PC-3 (cell line): Measurements from ENCODE around the gene PAPOLG. TPM values are rescaled to one million over a fixed set of nuclear protein-coding genes. Genes with fewer than 3 reads are reported as not detected.

Experiments used
- ATAC-seq: fragments of 200-7000 bp; cut with Tn5 transposase; 2 replicates; pipeline ENCODE4 v1.9.1; 2020; ENCODE audit warnings: mild to moderate bottlenecking, moderate library complexity
- BruUV-seq: library from RNA; stranded (reverse); fragments of 400-500 nt; replicated peaks from 2 replicates; lab custom pipeline; 2021; lab: Mats Ljungman, UMichigan
- CTCF ChIA-PET: fragments of 300-600 bp; sonication (Branson Sonifier 250); formaldehyde crosslinking; loops from one replicate; lab custom pipeline; 2022; ENCODE audit warnings: antibody characterized with exemption; lab: Charles Lee
- POLR2A ChIA-PET: fragments of 300-600 bp; sonication (Branson Sonifier 250); formaldehyde crosslinking; loops from one replicate; lab custom pipeline; 2022; ENCODE audit warnings: antibody characterized with exemption; ENCODE audit not compliant: unreplicated experiment; lab: Charles Lee
- DNase-seq: peaks from one replicate; pipeline ENCODE4 v3.0.0-alpha.2; 2015
- H2AFZ ChIP-seq: fragments of 300-600 bp; sonication (generic); 2 replicates; pipeline ENCODE4 v1.6.0; 2016; ENCODE audit warnings: antibody characterized with exemption, low read length
- H3F3A ChIP-seq: fragments of 300-600 bp; sonication (generic); one replicate; pipeline ENCODE4 v1.6.0; 2017; ENCODE audit warnings: antibody characterized with exemption, low read length, control low read depth, mild to moderate bottlenecking; ENCODE audit not compliant: unreplicated experiment
- H3K27ac ChIP-seq: fragments of 300-600 bp; sonication (generic); 2 replicates; pipeline ENCODE4 v1.5.1; 2016; ENCODE audit warnings: mild to moderate bottlenecking, low read length
- H3K27me3 ChIP-seq: fragments of 300-600 bp; sonication (generic); 2 replicates; pipeline ENCODE4 v1.6.1; 2016; ENCODE audit warnings: low read length, mixed read lengths
- H3K36me3 ChIP-seq: fragments of 300-600 bp; sonication (generic); 2 replicates; pipeline ENCODE4 v1.6.1; 2016; ENCODE audit warnings: low read depth, mixed run types, low read length, mixed read lengths
- H3K4me1 ChIP-seq: fragments of 300-600 bp; sonication (generic); 2 replicates; pipeline ENCODE4 v1.5.1; 2016; ENCODE audit warnings: low read length; ENCODE audit not compliant: insufficient read depth
- H3K4me2 ChIP-seq: fragments of 300-600 bp; sonication (generic); 2 replicates; pipeline ENCODE4 v1.6.0; 2016; ENCODE audit warnings: low read length
- H3K4me3 ChIP-seq: fragments of 300-600 bp; sonication (generic); 2 replicates; pipeline ENCODE4 v1.5.1; 2016; ENCODE audit warnings: mild to moderate bottlenecking, low read length, mixed read lengths
- H3K79me2 ChIP-seq: fragments of 300-600 bp; sonication (generic); 2 replicates; pipeline ENCODE4 v1.6.1; 2017; ENCODE audit warnings: low read length, mixed read lengths
- H3K9ac ChIP-seq: fragments of 300-600 bp; sonication (generic); 2 replicates; pipeline ENCODE4 v1.6.0; 2016; ENCODE audit warnings: mild to moderate bottlenecking, low read length
- H3K9me2 ChIP-seq: fragments of 300-600 bp; sonication (generic); replicated peaks from 2 replicates; pipeline ENCODE4 v1.6.1; 2016; ENCODE audit warnings: mixed run types, low read length, mixed read lengths
- H3K9me3 ChIP-seq: fragments of 300-600 bp; sonication (generic); 2 replicates; pipeline ENCODE4 v1.6.1; 2016; ENCODE audit warnings: low read length, mixed read lengths
- H4K20me1 ChIP-seq: fragments of 300-600 bp; sonication (generic); 2 replicates; pipeline ENCODE4 v1.6.1; 2016; ENCODE audit warnings: low read length, mixed read lengths
- CTCF ChIP-seq: fragments of 300-600 bp; sonication (generic); conservative IDR thresholded peaks from 2 replicates; pipeline ENCODE4 v1.5.1; 2017; ENCODE audit warnings: antibody characterized with exemption, low read depth, mild to moderate bottlenecking, low read length
- EZH2 ChIP-seq: fragments of 300-600 bp; sonication (generic); IDR thresholded peaks from one replicate; pipeline ENCODE4 v1.6.1; 2017; ENCODE audit warnings: antibody characterized with exemption, mild to moderate bottlenecking, low read length; ENCODE audit not compliant: unreplicated experiment
- EZH2phosphoT487 ChIP-seq: fragments of 300-600 bp; sonication (generic); IDR thresholded peaks from 2 replicates; pipeline ENCODE4 v1.6.1; 2018; ENCODE audit warnings: mild to moderate bottlenecking, antibody characterized with exemption, low read length, borderline replicate concordance
- intact Hi-C: fragments of 100-400 bp; cut with micrococcal nuclease; formaldehyde crosslinking; loops from 2 replicates; pipeline ENCODE4 v1.9.0; 2023
- total RNA-seq: library from RNA; depleted of rRNA; stranded (reverse); fragments of >200 nt; gene quantifications from 2 replicates; pipeline ENCODE4 v1.2.3, GENCODE V29; 2014

PAPOLG gene
- total RNA-seq, 1 experiment from 2014 or later = 7.1 TPM

- Histone ChIP-seq H3K9ac (no peak overlapping the region), H3K27me3 (no peaks in the 10 kb centered on the region), H3K36me3 (no peaks in the 10 kb centered on the region), H3K79me2 (no peaks in the 10 kb centered on the region), H3K4me2 (no peak overlapping the region), H2AFZ (no peak overlapping the region), H3K4me1 (no peaks in the 10 kb centered on the region), H3K27ac (no peak overlapping the region), H4K20me1 (no peaks in the 10 kb centered on the region), H3K9me3 (no peaks in the 10 kb centered on the region), H3K9me2 (no peaks in the 10 kb centered on the region), H3K4me3 (no peak overlapping the region), H3F3A (no peaks in the 10 kb centered on the region)
- no TSS peak for BruUV-seq
- POLR2A ChIA-PET = no interaction called here
- TF ChIP-seq EZH2phosphoT487 (no peak), EZH2 (no peak), CTCF (no peak)
- CTCF ChIA-PET = no interaction called here
- intact Hi-C loops = no loop called here
- no peak for ATAC-seq
- no peak for DNase-seq
Measured at GRCh38 chr2:60745330-60745729, 10.7 kb upstream of the PAPOLG start.

- BruUV-seq = no TSS peak
- TF ChIP-seq CTCF (no peak), EZH2phosphoT487 (no peak), EZH2 (no peak)
- ATAC-seq = no peak
- POLR2A ChIA-PET = no interaction called here
- Histone ChIP-seq H3K27me3 (no peaks in the 10 kb centered on the region), H3K36me3 (no peaks in the 10 kb centered on the region), H3K4me1 (no peaks in the 10 kb centered on the region), H3K9me2 (no peaks in the 10 kb centered on the region), H3K27ac (no peak overlapping the region), H3K79me2 (no peaks in the 10 kb centered on the region), H3F3A (no peaks in the 10 kb centered on the region), H3K4me2 (no peak overlapping the region), H3K9ac (no peak overlapping the region), H2AFZ (no peak overlapping the region), H3K4me3 (no peak overlapping the region), H3K9me3 (no peaks in the 10 kb centered on the region), H4K20me1 (no peaks in the 10 kb centered on the region)
- no peak for DNase-seq
- intact Hi-C loops = no loop called here
- CTCF ChIA-PET = no interaction called here
Measured at GRCh38 chr2:60745761-60746160, 10.3 kb upstream of the PAPOLG start.

GRCh38 chr2:60746318-60746717 is 9.8 kb upstream of the PAPOLG start:
- Histone ChIP-seq H2AFZ (no peak overlapping the region), H3K27ac (no peak overlapping the region), H3K4me2 (no peak overlapping the region), H3K9me2 (no peaks in the 10 kb centered on the region), H3K36me3 (no peaks in the 10 kb centered on the region), H3K4me1 (no peaks in the 10 kb centered on the region), H3K27me3 (no peaks in the 10 kb centered on the region), H4K20me1 (no peaks in the 10 kb centered on the region), H3F3A (no peaks in the 10 kb centered on the region), H3K9ac (no peak overlapping the region), H3K79me2 (no peaks in the 10 kb centered on the region), H3K9me3 (no peaks in the 10 kb centered on the region), H3K4me3 (no peak overlapping the region)
- no peak for TF ChIP-seq CTCF
- TF ChIP-seq EZH2phosphoT487 = no peak
- TF ChIP-seq EZH2 = no peak
- POLR2A ChIA-PET = no interaction called here
- CTCF ChIA-PET = no interaction called here
- BruUV-seq = no TSS peak
- intact Hi-C loops = no loop called here
- no peak for ATAC-seq
- no peak for DNase-seq
